AML-193 (cell line): Measurements from ENCODE around the gene LAMTOR4.
A peak's percentile ranks its signal among the peaks of the same experiment; 100 is the strongest.
"Not testable (repeated sequence)": the region's sequence is repeated elsewhere in the genome, so short reads cannot be mapped to it uniquely, and the experiment has no call there.

ENCODE experiments used
- DNase-seq, 2 experiments: peaks; one replicate each; lab custom pipeline; 2025; lab: John Stamatoyannopoulos, UW

The LAMTOR4 gene

DNA sequence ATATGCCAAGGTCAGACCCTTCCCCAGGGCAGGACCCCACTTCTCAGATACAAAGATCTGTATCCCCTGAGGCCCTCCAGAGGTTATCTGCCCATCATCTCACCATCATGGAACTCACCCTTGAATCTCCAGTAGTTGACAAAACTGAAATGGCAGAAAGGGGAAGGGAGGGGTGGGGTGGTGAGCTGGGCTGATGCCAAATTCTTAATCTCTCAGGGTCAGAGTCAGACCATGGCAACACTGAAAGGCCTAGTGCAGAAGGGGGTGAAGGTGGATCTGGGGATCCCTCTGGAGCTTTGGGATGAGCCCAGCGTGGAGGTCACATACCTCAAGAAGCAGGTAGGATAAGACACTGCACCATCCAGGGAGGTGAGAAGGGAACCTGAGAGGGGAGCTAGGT is 26.1 kb upstream of the LAMTOR4 start:
- DNase-seq = no peak

DNA sequence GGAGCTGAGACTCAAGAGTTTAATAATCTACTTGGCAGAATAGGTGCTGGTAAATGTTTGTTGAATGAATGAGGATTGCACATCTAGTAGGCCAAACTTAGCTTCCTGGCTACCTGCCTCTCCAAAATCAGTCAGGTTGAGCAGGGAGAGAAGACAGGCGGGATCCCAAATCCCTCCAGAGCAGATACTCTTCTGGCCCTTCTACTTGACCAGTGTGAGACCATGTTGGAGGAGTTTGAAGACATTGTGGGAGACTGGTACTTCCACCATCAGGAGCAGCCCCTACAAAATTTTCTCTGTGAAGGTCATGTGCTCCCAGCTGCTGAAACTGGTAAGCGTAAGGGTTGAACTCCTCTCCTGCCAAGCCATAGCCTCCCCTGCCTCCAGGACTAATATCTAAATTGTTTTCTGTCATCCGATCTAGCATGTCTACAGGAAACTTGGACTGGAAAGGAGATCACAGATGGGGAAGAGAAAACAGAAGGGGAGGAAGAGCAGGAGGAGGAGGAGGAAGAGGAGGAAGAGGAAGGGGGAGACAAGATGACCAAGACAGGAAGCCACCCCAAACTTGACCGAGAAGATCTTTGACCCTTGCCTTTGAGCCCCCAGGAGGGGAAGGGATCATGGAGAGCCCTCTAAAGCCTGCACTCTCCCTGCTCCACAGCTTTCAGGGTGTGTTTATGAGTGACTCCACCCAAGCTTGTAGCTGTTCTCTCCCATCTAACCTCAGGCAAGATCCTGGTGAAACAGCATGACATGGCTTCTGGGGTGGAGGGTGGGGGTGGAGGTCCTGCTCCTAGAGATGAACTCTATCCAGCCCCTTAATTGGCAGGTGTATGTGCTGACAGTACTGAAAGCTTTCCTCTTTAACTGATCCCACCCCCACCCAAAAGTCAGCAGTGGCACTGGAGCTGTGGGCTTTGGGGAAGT is 24.2 kb upstream of the LAMTOR4 start:
- no peak for DNase-seq

DNA sequence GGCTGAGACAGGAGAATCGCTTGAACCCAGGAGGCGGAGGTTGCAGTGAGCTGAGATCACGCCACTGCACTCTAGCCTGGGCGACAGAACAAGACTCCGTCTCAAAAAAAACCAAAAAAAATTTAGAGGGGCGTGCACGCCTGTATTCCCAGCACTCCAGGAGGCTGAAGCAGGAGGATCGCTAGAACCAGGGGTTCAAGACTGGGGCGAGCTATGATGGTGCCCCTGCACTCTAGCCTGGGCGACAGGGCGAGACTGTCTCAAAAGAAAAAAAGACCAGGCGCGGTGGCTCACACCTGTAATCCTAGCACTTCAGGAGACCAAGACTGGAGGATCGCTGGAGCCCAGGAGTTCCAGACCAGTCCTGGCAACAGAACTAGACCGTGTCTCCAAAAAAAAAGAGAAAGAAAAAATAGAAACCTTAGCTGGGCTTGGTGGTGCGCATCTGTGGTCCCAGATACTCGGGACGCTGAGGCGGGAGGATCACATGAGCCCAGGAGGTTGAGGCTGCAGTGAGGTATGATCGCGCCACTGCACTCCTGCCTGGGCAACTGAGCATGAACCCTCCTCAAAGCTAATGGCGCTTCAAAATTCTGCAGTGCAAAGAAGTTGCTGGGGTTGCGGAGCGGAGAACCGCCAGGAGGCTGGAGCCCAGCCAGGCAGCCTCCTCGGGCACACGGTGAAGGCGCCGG is 22.3 kb upstream of the LAMTOR4 start:
- no peak for DNase-seq

DNA sequence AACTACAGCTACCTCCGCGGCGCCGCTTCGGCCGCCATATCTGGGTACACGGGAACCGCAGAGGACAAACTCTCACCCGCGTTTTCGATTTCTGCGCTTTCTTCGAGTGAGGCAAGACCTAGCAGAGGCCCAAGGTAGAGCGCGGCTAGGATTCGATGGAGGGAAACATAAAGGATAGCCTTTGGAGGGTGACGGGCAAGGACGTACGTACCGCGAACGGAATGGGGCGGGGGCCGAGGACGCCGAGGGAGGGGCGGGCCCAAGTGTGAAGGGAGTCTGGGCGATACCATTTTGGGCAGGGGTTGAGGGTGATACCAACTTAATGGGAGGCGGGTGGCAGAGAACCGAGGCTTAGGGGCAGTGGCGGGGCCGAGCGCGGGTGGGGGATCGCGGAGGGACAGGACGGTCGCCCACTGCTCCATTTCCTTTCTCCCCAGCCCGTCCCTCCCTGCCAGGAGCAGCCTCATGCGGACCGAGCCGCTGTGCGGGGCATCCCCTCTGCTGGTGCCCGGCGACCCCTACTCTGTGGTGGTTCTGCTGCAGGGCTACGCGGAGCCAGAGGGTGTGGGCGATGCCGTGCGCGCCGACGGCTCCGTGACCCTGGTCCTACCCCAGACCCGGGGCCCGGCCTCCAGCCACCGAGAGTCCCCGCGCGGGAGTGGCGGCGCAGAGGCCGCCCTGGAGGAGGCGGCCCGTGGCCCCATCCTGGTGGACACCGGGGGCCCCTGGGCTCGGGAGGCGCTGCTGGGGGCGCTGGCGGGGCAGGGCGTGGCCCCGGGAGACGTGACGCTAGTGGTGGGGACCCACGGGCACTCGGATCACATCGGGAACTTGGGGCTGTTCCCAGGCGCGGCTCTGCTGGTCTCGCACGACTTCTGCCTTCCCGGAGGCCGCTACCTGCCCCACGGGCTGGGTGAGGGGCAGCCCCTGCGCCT is 21.5 kb upstream of the LAMTOR4 start, which contains the start of gene MBLAC1:
Gene MBLAC1, plus strand, starts transcription at position 37 of the 935 bp plus-strand sequence. Its CDS starts 429 bp downstream, at position 466.
- peak; percentile 78 to 83 for DNase-seq

DNA sequence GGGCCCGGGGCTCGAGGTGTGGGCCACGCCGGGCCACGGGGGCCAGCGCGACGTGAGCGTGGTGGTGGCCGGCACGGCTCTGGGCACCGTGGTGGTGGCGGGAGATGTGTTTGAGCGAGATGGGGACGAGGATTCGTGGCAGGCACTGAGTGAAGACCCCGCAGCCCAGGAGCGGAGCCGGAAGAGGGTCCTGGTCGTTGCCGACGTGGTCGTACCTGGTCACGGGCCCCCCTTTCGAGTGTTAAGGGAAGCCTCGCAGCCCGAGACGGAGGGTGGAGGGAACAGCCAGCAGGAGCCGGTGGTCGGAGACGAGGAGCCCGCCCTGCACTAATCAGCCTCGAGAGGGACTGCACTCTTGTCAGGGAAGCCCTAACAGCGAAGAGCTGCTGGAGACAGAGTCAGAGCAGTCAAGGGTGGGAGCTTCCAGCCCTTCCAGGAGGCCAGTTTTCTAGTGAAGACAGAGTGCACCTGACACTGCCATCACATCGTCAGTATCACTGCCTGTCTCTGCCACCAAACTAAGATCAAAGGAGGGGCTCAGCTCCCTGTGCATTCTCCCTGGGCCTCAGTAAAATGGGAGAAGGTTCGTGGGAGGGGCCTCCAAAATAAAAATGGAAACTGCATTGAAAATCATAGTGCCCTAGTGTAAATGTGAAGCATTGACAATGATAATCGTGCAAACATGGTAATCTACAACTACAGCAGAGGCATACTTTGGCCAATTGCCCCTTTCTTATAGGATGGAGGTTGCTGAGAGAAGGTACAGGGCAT is 20.7 kb upstream of the LAMTOR4 start:
- DNase-seq = peak; percentile 4 to 12

DNA sequence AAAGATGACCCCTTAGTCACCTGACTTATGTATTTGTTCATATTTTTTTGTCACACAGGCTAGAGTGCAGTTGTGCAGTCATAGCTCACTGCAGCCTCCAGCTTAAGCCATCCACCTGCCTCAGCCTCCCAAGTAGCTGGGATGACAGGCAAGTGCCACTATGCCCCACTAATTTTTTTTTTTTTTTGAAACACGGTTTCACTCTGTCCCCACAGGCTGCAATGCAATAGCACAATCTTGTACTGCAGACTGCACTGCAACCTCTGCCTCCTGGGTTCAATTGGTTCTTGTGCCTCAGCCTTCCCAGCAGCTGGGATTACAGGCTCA is 20.1 kb upstream of the LAMTOR4 start:
- no peak for DNase-seq

DNA sequence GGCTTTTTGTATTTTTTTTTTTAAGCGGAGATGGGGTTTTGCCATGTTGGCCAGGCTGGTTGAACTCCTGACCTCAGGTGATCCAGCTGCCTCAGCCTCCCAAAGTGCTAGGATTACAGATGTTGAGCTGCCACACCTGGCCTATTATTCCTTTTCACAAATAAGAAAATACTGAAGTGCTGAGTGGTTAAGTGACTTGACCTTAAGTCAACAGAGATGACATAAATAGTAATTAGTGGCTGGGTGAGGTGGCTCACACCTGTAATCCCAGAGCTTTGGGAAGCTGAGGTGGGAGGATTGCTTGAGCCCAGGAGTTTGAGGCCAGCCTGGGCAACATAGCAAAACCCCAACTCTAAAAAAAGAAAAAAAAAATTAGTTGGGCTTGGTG is 18.5 kb upstream of the LAMTOR4 start:
- DNase-seq = not testable (repeated sequence)

DNA sequence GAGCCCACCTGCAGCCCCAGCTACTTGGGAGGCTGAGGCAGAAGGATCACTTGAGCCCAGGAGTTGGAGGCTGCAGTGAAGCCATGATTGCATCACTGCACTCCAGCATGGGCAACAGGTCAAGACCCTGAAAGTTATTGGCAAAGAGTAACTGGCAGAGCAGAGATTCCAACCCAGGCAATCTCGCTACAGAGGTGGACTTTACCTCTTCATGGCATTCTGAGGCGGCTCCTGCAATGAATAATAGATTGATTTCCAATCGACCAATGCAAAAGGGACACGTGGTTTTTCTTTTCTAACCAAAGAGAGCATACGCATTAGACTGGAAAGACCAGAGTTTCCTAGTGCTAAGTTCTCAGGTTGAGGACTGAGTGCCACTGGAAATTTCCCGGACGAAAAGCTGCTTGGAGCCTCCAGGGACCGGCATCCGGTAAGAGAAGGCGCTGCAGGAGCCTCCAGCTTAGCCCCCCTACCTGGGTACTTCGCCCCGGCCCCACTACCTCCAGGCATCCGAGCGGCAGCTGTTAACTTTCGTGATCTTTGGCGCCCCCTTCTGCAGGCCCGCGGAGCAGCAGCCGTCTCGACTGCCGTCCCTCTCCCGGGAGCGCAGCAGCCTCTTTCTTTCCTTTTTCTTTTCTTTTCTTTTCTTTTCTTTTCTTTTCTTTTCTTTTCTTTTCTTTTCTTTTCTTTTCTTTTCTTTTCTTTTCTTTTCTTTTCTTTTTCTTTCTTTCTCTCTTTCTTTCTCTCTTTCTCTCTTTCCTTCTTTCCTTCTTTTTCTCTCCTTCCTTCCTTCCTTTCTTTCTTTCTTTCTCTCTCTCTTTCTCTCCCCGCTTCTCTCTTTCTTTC is 17.9 kb upstream of the LAMTOR4 start:
- DNase-seq = peak; percentile 21 to 36

DNA sequence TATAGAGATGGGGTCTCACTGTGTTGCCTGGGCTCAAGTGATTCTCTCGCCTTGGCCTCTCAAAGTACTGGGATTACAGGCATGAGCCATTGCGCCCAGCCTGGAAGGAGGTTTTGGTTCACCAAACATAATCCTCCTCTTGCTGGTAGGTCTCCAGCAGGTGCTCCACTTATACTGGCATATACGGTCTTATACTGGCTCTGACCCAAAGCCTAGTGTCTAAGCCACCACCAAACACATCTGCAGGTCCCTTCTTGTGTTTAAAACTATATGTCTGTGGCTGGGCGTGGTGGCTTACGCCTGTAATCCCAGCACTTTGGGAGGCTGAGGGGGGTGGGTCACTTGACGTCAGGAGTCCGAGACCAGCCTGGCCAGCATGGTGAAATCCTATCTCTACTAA is 16.6 kb upstream of the LAMTOR4 start:
- no peak for DNase-seq

DNA sequence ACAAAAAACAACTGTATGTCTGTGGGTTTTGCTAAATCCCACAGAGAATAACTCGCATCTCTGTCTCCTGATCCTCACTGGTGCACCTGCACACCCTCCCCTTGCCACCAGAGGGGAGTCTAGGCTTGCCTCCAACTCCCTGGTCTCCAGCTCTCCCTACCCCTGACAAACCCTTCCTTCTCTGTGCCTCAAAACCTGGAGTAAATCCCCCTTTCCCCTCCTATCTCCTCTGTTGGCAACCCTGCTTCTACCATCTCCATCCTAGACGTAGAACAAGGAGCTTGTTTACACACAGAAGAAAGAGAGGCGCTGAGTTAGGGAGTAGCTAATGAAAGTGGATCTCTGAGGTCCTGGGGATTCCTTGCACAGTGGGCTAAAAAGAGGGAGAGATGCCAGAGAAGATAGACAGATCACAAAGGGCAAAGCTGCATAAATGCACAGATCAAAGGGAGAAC is 16.0 kb upstream of the LAMTOR4 start:
- DNase-seq = peak; percentile 50 to 53

DNA sequence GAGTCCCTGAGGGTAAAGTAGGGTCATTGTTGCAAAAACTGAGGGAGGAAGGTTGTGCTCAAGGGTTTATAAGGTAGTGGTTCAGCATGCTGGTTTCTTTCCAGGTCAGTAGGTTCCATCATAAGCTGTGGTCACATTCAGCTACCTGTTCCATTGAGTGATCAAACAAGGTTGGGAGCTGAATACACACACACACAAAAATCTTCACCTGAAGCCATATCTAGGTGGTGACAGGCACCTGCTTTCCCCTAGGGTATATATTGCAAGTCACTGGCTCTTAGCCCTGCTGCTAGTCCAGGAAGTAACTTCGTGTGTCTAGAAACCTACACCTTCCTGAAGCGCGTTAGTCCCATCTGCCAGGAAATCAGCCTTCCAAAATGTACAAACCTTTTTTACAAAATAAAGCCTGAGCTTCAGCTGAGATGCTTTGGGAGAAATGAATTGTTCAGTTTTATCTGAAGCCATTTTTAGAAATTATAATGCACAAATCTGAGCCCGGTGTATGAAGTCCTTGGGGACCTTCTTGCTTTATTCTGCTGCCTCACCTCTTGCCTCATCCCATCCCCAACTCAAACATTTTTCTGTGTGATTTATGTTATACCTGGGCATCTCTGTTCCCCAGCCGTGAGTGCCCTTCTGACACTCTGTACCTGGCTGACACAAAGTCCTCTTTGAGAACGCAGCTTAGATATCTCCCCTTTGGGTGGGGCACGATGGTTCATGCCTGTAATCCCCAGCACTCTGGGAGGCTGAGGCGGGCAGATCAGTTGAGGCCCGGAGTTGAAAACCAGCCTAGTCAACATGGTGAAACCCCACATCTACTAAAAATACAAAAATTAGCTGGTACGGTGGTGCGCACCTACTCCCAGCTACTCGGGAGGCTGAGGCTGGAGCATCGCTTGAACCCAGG is 10.6 kb upstream of the LAMTOR4 start:
- no peak for DNase-seq

DNA sequence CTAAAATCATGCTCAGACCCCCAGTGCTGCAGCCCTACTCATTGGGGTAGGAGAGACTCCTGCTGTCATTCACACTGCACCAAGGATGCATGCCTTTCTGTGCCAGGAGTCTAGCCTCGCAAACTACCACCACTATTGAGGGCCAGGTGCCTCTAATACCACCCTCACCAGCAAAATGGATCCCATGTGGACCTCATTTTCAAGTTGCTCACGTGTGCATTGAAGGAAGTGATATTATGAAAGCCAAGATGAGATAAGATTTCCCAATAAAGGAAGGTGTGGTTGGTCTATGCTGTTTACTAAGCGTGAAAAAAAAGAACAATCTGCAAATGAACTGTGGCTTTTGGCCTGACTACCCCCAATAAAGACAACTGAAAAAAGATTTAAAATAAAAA is 7.2 kb upstream of the LAMTOR4 start:
- peak; percentile 34 to 45 for DNase-seq

DNA sequence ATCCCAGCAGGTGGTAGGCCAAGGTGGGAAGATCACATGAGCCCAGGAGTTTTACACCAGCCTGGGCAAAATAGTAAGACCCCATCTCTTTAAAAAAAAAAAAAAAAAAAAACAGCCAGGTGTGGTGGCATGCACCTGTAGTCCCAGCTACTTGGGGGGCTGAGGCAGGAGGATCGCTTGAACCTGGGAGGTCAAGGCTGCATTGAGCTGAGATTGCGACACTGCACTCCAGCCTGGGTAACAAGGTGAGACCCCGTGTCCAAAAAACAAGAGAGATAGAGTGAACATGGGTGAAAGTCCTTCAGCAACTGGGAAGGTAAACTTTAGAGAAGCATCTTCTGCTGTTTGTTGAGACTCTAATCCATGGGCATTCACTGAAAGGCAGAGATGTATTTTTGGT is 6.3 kb upstream of the LAMTOR4 start:
- DNase-seq = no peak

DNA sequence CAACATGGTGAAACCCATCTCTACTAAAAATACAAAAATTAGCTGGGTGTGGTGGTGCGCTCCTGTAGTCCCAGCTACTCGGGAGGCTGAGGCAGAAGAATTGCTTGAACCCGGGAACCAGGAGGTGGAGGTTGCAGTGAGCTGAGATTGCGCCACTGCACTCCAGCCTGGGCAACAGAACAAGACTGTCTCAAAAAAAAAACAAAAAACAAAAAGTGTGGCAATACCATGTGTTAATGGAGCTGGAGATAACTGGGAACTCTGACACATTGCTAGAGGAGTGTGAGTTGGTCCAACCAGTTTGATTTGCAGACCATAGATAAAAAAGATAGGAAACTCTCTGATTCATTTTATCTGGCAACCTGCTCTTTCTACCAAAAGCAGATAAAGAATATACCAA is 2.4 kb upstream of the LAMTOR4 start:
- not testable (repeated sequence) for DNase-seq

DNA sequence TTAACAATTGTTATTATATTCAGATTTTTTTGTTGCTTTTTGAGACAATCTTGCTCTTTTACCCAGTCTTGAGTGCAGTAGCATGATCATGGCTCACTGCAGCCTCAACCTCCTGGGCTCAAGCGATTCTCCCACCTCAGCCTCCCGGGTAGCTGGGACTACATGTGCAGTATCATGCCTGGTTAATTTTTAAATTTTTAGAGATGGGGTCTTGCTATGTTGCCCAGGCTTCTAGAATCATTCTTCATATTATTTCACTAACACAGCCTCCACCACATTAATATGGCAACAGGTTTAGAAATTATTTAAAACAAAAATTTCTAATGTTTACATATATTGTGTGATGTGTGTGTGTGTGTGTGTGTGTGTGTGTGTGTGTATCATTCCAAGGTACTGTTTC is 1.4 kb upstream of the LAMTOR4 start:
- no peak for DNase-seq

DNA sequence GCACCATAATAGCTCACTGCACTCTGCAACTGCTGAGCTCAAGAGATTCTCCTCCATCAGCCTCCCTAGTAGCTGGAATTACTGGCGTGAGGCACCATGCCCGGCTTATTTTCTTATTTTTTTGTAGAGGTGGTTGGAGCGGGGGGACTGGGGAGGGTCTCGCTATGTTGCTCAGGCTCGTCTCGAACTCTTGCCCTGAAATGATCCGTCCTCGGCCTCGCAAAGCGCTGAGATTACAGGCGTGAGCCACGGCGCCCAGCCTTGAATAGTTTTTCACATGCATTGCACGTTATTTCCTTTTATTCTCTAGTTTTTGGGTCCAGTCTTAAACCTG is 526 bp upstream of the LAMTOR4 start:
- DNase-seq = no peak

DNA sequence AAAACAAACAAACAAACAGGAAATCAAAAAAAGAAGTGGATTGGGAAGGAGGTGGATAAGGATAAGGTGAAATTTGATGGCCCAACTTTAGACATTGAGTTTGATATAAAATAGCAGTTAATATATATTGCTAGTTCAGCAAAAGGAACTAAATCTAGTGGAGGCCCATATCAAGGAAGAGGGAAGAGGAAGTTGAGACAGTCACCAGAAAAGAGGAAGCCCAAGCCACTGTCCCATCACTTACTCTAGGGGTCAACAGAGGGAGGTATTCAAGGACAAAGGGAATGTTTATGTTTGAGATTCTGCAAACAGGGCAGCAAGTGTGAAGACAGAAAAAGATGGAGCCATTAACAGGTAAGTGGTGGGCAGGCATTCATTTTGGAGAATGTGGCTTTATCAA is 3.7 kb downstream of the LAMTOR4 start:
- DNase-seq = peak; percentile 80 to 87

DNA sequence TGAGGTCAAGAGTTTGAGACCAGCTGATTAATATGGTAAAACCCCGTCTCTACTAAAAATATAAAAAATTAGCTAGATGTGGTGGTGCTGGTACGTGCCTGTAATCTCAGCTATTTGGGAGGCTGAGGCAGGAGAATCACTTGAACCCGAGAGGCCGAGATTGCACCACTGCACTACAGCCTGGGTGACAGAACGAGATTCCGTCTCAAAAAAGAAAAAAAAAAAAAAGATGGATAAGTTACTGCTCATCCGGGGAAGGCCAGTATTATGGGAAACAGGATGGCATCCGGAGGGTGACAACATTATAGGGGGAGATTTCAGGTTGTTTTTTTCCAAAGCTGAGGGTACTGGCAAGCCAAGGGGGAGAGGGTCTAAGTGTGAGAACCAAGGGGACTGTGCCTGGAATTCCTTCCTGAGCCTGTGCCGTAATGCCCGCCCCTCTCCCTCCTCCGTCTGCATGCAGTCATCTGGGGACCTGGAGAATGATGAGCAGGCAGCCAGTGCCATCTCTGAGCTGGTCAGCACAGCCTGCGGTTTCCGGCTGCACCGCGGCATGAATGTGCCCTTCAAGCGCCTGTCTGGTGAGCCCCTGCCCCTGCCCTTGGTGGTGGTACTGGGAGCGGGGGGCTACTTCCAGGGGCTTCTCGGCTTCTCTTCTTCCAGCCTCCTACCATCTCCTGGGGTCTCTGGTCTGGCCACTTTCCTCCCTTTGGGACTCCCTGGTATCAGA is 4.4 kb downstream of the LAMTOR4 start:
- no peak for DNase-seq
